IPS-15b (cell line): ENCODE results near the gene COPS2.
"Not testable (repeated sequence)": the region's sequence is repeated elsewhere in the genome, so short reads cannot be mapped to it uniquely, and the experiment has no call there.

Experiments
- H3K27me3 ChIP-seq: one replicate; pipeline ENCODE4 v1.6.1; 2013; ENCODE audit warnings: low read length; ENCODE audit not compliant: control insufficient read depth, insufficient read depth
- H3K36me3 ChIP-seq: one replicate; pipeline ENCODE4 v1.6.1; 2013; ENCODE audit warnings: low read length; ENCODE audit not compliant: control insufficient read depth, insufficient read depth
- H3K4me1 ChIP-seq: one replicate; pipeline ENCODE4 v1.6.1; 2013; ENCODE audit warnings: mild to moderate bottlenecking, low read length; ENCODE audit not compliant: control insufficient read depth, insufficient read depth
- H3K4me3 ChIP-seq: one replicate; pipeline ENCODE4 v1.5.1; 2013; ENCODE audit warnings: low read depth, low read length
- H3K9ac ChIP-seq: one replicate; pipeline ENCODE4 v1.6.1; 2013; ENCODE audit warnings: low read depth, mild to moderate bottlenecking, low read length
- H3K9me3 ChIP-seq: one replicate; pipeline ENCODE4 v1.6.1; 2013; ENCODE audit warnings: mild to moderate bottlenecking, low read length; ENCODE audit not compliant: control insufficient read depth, insufficient read depth

Gene COPS2

GRCh38 chr15:49179433-49180190 is 24.2 kb upstream of the COPS2 start:
- peaks cover 7% of the 10 kb centered on the region for H3K4me1 ChIP-seq
- H3K9ac ChIP-seq = no peak overlapping the region
- H3K4me3 ChIP-seq = no peak overlapping the region
- no peaks in the 10 kb centered on the region for H3K9me3 ChIP-seq
- no peaks in the 10 kb centered on the region for H3K36me3 ChIP-seq
- H3K27me3 ChIP-seq = no peaks in the 10 kb centered on the region

- Histone ChIP-seq H3K9me3 (no peaks in the 10 kb centered on the region), H3K4me1 (peaks cover 7% of the 10 kb centered on the region), H3K27me3 (no peaks in the 10 kb centered on the region), H3K9ac (no peak overlapping the region), H3K36me3 (no peaks in the 10 kb centered on the region), H3K4me3 (no peak overlapping the region)
Measured at GRCh38 chr15:49178497-49178896, 23.1 kb upstream of the COPS2 start.

GRCh38 chr15:49175582-49176397 is 20.4 kb upstream of the COPS2 start:
- not testable (repeated sequence) for H3K9me3 ChIP-seq, H3K4me1 ChIP-seq, H3K36me3 ChIP-seq, H3K27me3 ChIP-seq, H3K4me3 ChIP-seq, H3K9ac ChIP-seq

GRCh38 chr15:49174902-49175301 is 19.5 kb upstream of the COPS2 start:
- no peaks in the 10 kb centered on the region for H3K36me3 ChIP-seq
- H3K27me3 ChIP-seq = no peaks in the 10 kb centered on the region
- H3K4me1 ChIP-seq = peaks cover 6% of the 10 kb centered on the region
- H3K9me3 ChIP-seq = no peaks in the 10 kb centered on the region
- H3K4me3 ChIP-seq = no peak overlapping the region
- H3K9ac ChIP-seq = no peak overlapping the region

GRCh38 chr15:49171790-49172189 is 16.4 kb upstream of the COPS2 start:
- H3K36me3 ChIP-seq = no peaks in the 10 kb centered on the region
- H3K9me3 ChIP-seq = no peaks in the 10 kb centered on the region
- H3K27me3 ChIP-seq = peaks cover 6% of the 10 kb centered on the region
- no peak overlapping the region for H3K4me3 ChIP-seq
- H3K9ac ChIP-seq = no peak overlapping the region
- H3K4me1 ChIP-seq = no peaks in the 10 kb centered on the region

- Histone ChIP-seq H3K36me3 (no peaks in the 10 kb centered on the region), H3K27me3 (peaks cover 6% of the 10 kb centered on the region), H3K9ac (peak within 1 kb of the TSS; percentile 91), H3K4me1 (no peaks in the 10 kb centered on the region), H3K9me3 (no peaks in the 10 kb centered on the region), H3K4me3 (peak within 1 kb of the TSS; percentile 82)
Measured at GRCh38 chr15:49169880-49170597, 14.6 kb upstream of the COPS2 start, which contains the start of gene GALK2. GALK2 (plus strand) TSS chr15:49170247; CDS start chr15:49170323, 76 bp downstream.

GRCh38 chr15:49168016-49168415 is 12.6 kb upstream of the COPS2 start:
- H3K9ac ChIP-seq = no peak overlapping the region
- no peaks in the 10 kb centered on the region for H3K9me3 ChIP-seq
- H3K36me3 ChIP-seq = no peaks in the 10 kb centered on the region
- H3K4me3 ChIP-seq = no peak overlapping the region
- H3K4me1 ChIP-seq = no peaks in the 10 kb centered on the region
- peaks cover 6% of the 10 kb centered on the region for H3K27me3 ChIP-seq

GRCh38 chr15:49164865-49165264 is 9.5 kb upstream of the COPS2 start:
- Histone ChIP-seq H3K36me3 (no peaks in the 10 kb centered on the region), H3K4me3 (no peak overlapping the region), H3K27me3 (peaks cover 6% of the 10 kb centered on the region), H3K4me1 (no peaks in the 10 kb centered on the region), H3K9me3 (no peaks in the 10 kb centered on the region), H3K9ac (no peak overlapping the region)

GRCh38 chr15:49163678-49164077 is 8.3 kb upstream of the COPS2 start:
- no peaks in the 10 kb centered on the region for H3K36me3 ChIP-seq
- no peaks in the 10 kb centered on the region for H3K9me3 ChIP-seq
- H3K9ac ChIP-seq = no peak overlapping the region
- no peaks in the 10 kb centered on the region for H3K27me3 ChIP-seq
- H3K4me1 ChIP-seq = no peaks in the 10 kb centered on the region
- H3K4me3 ChIP-seq = no peak overlapping the region

GRCh38 chr15:49155834-49156627 is 632 bp upstream of the COPS2 start:
- H3K9ac ChIP-seq = peak overlapping the region; percentile 41
- H3K27me3 ChIP-seq = no peaks in the 10 kb centered on the region
- no peaks in the 10 kb centered on the region for H3K9me3 ChIP-seq
- peak overlapping the region; percentile 94 for H3K4me3 ChIP-seq
- H3K4me1 ChIP-seq = no peaks in the 10 kb centered on the region
- no peaks in the 10 kb centered on the region for H3K36me3 ChIP-seq

GRCh38 chr15:49154799-49155109 is 645 bp downstream of the COPS2 start:
- peak overlapping the region; percentile 96 for H3K9ac ChIP-seq

More at GRCh38 chr15:49154799-49155109, 645 bp downstream of the COPS2 start:
- Histone ChIP-seq H3K27me3 (no peaks in the 10 kb centered on the region), H3K4me3 (peak overlapping the region; percentile 94), H3K36me3 (no peaks in the 10 kb centered on the region), H3K9me3 (no peaks in the 10 kb centered on the region), H3K4me1 (no peaks in the 10 kb centered on the region)
